ENCODE data around the gene CER1.
"Not testable (repeated sequence)": the region's sequence is repeated elsewhere in the genome, so short reads cannot be mapped to it uniquely, and the experiment has no call there.

The CER1 gene

GRCh38 chr9:14713187-14713767 lies 9.3 kb downstream of the CER1 start:
- no peak for DNase-seq

- no peak for DNase-seq
These were observed 11.7 kb downstream of the CER1 start for GRCh38 chr9:14710804-14711203.

DNA sequence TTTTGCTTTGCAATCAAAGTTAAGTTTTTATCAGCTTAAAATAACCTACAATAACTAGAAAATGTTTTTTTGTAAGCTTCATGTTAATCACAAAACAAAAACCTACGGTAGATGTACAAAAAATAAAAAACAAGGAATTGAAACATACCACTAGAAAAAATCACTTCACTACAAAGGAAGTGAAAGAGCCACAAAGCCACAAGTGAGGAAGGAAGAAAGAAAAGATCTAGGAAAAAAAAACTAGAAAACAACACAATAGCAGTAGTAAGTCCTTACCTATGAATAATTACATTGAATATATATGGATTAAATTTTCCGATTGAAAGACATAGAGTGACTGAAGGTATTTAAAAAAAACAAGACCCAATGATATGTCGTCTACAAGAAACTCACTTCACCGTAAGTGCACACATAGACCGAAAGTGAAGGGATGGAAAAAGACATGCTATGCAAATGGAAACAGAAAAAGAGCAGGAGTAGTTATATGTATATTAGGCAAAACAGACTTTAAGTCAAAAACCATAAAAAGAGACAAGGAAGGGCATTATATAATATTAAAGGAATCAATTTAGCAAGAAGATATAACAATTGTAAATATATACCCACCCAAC lies 15.9 kb downstream of the CER1 start:
- no peak for DNase-seq

DNA sequence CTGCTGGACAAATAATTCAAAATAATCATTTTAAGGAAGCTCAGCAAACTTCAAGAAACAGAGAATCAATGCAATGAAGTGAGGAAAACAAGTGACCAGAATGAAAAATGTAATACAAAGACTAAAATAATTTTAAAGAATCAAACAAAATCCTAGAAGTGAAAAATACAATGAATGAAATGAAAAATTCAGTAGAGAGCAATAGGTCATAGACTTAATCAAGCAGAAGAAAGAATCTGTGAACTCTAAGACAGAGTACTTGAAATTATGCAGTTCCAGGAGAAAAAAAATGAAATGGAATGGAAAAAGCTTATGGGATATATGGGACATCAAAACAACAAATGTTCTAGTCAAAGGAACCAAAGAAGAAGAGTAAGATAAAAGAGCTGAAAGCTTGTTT lies 17.5 kb downstream of the CER1 start:
- no peak for DNase-seq

DNA sequence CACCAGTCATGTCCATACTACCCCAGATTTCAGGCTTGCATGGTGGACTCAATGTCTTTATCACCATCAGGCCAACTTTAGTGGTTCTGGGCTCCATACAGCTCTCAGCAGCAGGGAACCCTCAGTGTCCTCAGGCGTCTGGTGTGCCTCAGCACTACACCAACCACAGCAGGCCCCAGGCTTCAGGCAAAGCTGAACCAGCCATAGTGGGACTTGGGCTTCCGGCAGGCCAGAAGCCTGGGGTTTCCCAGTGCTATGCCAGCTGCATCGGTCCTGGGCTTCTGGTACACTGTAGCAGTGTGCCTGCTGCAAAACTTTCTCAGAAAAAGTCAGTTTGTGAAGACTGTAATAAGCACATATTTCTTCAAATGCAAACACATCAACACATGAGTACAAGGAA lies 18.3 kb downstream of the CER1 start:
- no peak for DNase-seq

DNA sequence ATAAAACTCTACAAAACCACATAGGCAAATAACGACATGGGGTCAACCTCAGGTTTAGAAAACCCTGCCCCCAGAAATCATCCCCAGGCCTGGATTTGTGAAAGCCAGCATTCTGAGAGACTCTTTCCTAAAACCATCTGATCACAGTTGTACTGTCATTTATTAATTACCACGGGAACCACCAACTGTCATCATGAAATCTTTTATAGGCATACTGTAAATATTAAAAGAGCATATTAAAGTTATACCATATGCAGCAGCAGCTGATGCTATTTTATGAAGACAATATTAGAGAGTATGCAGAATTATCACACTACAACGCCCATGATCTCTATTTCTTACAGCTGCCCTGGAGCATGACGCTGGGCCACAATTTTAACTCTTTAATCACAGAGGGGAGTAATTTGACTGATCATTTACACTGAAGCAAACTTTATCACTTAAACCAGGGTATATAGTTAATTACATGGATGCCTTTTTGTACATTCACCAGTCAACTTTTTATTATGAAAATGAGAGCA lies 20.3 kb downstream of the CER1 start:
- DNase-seq = no peak

- peak; percentile 74 for DNase-seq
These were observed 29.2 kb downstream of the CER1 start, which contains the start of gene ZDHHC21 for GRCh38 chr9:14693251-14693861. TSS of gene ZDHHC21 (minus strand) at chr9:14693432. CDS start at chr9:14674340, 19,092 bp downstream.

- DNase-seq = peak; percentile 69
These were observed 29.9 kb downstream of the CER1 start for GRCh38 chr9:14692470-14693250.

- no peak for DNase-seq
These were observed 31.4 kb downstream of the CER1 start for GRCh38 chr9:14690948-14691730.

GRCh38 chr9:14687042-14687719 lies 35.4 kb downstream of the CER1 start:
- DNase-seq = no peak

- no peak for DNase-seq
These were observed 36.4 kb downstream of the CER1 start for GRCh38 chr9:14686168-14686567.

DNA sequence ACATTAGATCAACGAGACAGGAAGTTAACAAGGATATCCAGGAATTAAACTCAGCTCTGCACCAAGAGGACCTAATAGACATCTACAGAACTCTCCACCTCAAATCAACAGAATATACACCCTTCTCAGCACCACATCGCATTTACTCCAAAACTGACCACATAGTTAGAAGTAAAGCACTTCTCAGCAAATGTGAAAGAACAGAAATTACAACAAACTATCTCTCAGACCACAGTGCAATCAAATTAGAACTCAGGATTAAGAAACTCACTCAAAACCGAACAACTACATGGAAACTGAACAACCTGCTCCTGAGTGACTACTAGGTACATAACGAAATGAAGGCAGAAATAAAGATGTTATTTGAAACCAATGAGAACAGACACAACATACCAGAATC lies 39.9 kb downstream of the CER1 start:
- DNase-seq = not testable (repeated sequence)

DNA sequence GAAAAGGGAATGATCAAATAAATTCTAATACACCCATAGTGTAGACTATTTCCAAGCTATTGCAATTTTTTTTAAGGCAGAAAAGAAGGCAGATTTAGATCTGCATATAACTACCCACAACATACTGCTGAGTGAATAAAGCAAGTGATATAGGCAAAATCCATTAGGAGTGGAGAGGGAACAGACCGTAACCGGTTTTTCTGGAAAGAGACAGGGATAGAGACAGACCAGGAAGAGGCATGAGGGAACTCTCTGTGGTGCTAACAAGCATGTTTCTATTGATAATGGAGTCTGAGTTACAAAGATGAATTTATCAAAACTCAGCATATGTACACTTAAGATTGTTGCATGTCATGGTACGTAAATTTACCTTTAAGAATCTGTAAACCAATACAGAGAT lies 43.8 kb downstream of the CER1 start:
- DNase-seq = no peak

DNA sequence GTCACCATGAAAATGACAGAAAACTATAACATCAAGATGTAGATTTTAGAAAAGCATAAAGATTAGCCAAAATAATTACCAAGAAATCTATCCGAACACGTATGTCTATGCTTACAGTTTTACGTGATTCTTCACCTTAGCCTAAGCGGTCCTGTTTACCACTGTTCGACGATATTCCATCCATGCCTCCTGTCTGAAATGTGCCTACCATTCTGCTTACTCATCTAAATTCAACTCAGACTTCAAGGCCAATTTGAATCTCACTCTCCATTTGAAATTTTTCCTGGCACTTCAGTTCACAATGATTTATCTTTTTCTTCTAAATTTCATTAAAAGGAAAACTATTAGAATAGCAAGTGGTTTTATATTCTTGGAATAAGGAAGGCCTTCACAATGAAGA lies 44.7 kb downstream of the CER1 start:
- no peak for DNase-seq

GRCh38 chr9:14677396-14677795 lies 45.1 kb downstream of the CER1 start:
- no peak for DNase-seq

GRCh38 chr9:14674630-14675029 lies 47.9 kb downstream of the CER1 start:
- DNase-seq = no peak

- DNase-seq = no peak
These were observed 51.2 kb downstream of the CER1 start for GRCh38 chr9:14671377-14671776.

DNA sequence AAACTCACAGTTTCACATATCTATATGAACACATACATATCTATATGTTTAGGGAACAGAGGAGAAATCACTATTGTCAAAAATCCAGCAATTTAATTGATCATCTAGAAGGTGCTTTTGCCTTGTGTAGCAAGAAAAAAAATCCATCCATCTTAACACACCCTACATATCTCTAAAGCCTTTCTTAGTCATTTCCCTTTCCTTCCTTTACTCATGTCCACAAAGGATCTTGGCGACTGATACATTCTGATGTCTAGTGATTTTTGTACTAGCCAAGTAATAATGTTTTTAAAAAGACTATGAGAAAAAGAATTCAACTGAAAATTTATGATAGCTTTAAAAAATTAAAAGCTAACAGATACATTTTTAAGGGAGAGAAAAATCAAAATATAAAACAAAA lies 51.8 kb downstream of the CER1 start:
- no peak for DNase-seq
